GM18861 (cell line): Measurements from ENCODE around the gene PPP1R12C.
"Not testable (repeated sequence)": the region's sequence is repeated elsewhere in the genome, so short reads cannot be mapped to it uniquely, and the experiment has no call there.

Experiments
- ATAC-seq: cut with Tn5 transposase; IDR thresholded peaks from one replicate; pipeline ENCODE4 v1.9.1; 2021; ENCODE audit not compliant: unreplicated experiment

Gene PPP1R12C

GRCh38 chr19:55076321-55076720, 41.1 kb downstream of the PPP1R12C start:
- ATAC-seq = no peak

DNA sequence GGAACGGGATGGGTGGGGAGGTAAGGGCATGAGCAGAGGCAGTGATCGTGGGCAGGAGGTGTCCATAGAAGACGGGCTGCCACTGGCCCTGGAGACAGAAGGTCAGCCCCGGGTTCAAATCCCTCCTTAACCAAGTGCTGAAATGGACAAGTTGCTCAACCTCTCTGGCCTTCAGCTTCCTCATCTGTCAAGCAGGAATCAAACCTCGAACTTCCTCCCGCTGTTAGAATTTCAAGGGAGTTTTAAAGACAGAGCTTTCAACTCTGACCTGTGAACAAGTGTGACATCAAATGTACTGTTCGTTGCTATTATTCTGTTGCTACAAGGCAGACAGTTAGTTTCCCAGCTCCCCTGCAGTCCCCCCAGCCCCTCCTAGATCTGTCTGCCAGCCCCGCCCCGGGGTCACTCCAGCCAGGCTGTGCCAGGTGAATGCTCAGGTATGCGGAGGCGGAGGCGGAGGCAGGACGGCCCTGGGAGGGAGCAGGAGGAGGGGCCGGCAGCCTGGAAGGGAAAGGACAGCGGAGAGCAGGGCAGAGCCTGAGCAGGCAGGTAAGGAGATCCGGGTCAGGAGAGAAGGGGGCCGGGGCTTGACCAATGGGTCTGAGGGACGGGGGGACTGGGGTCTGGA, 42.0 kb downstream of the PPP1R12C start, which contains the start of gene EPS8L1:
Gene EPS8L1 (plus strand): TSS at position 499 of the 628 bp plus-strand sequence. CDS start 576 bp downstream, outside the sequence.
- no peak for ATAC-seq

DNA sequence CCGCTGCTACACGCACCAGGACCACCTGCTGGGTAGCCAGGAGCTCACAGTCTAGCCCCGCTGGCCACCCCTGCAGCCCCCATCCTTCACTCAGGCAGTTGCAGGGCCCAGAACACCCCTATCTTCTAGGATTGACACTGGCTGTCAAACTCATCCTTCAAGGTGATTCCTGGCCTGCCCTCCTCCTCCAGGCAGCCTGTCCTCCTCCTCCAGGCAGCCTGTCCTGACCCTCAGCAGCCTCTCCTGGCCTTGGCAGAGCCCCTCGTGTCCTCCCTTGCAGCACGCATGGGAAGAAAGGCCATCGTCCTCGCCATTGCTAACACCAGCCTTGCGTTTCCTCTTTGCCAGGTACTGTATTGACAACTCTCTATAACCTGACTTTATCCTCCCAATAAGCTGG, 45.5 kb downstream of the PPP1R12C start:
- no peak for ATAC-seq

- no peak for ATAC-seq
Measured at GRCh38 chr19:55071129-55071502, 46.3 kb downstream of the PPP1R12C start.

- ATAC-seq = no peak
Measured at GRCh38 chr19:55070466-55071128, 46.8 kb downstream of the PPP1R12C start.

DNA sequence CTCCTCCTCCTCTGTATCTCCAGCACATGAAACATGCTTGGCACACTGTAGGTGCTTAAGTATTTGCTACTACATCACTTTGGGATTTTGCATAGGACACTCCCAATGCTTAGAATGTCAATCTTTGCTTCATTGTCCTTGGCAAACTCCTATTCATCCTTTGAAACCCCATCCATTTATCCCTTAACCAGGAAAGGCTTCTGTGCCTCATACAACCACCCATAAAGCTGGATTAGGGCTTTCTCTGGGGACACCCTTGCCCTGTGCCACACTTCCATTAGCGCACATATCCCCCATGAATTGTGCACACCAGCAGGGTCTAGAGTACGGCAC, 47.6 kb downstream of the PPP1R12C start:
- no peak for ATAC-seq

DNA sequence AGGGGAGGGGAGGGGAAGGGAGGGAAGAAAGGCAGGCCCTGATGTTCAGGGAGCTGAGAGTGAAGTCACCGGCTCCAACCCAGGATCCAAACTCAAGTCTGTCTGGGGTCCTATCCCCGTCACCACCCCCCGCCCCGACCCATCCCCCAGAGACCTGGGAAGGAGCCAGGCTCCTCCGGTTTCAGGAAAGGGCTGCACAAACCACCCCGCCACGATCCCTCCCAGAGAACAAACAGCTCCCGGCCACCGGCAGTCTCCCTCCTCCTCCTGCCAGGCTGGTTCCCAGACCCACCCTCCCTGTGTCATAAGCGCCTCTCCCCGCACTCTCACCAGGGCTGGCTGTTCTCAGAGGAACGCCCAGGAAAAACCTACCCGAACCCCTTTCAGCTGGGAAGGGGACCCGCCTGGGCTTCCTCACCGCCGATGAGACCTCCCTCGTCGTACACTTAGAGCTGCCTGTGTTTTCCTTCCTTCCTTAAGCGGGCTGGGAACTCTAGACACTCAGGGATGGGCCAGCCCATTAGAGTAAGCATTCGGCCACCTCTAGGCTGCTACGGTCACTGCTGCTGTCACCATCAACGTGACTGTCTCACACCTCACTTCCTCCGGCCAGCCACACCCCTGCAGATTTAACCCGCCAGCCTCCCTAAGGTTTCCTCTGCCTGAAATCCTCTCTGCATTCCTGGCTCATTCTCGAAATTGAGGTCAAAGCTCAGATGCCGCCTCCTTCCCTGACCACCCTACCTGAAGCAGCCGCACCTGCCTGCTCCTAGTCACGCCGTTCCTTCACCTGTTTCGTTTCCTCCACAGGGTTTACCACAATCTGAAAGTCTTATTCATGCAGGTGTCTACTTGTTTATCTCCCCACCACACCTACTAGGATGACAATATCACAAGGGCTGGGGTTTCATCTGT, 48.2 kb downstream of the PPP1R12C start:
- ATAC-seq = no peak

DNA sequence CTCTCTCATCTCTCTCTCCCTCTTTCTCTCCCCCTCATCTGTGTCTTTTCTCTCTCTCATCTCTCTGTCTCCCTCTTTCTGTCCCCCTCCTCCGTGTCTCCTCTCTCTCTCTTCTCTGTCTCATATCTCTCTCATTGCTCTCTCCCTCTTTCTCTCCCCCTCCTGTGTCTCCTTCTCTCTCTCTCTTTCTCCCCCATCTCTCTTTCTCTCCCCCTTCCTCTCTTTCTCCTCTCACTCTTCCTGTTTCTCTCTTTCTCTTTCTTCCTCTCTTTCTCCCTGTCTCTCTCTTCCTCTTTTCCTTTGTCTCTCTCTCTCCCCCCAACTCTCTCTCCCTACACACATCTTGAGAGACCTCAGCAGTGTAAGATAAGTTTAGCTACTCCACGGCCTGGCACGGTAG, 49.6 kb downstream of the PPP1R12C start:
- ATAC-seq = no peak

DNA sequence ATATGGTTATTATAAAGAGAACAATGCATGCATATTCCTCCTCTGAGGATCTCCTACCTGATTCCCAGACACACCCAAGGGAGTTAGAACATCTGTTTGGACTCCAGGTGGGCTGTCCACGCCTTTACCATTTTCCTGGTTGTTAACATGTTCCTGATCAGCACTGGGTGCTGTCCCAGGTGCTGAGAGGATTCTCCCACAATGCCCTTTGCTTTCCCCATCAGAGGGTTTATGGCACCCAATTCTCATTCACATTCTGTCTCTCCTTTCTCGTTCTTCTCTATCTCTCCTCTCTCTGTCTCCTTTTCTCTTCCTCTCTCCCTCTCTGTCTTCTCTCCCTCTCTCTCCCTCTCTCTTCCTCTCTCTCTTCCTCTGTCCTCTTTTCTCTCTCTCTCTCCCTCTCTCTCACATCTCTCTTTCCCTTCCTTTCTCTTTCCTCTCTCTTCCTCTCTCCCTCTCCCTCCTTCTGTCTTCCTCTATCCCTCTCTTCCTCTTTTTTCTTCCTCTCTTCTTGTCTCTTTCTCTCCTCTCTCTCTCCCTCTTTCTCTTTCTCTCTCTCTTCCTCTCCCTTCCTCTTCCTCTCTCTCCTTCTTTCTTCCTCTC, 51.2 kb downstream of the PPP1R12C start:
- no peak for ATAC-seq

- ATAC-seq = not testable (repeated sequence)
Measured at GRCh38 chr19:55065516-55065915, 51.9 kb downstream of the PPP1R12C start.

GRCh38 chr19:55063492-55063843, 54.0 kb downstream of the PPP1R12C start:
- no peak for ATAC-seq

GRCh38 chr19:55062735-55063491, 54.5 kb downstream of the PPP1R12C start, which contains the start of gene RDH13:
RDH13 (minus strand) TSS chr19:55063148; CDS start chr19:55063032, 116 bp downstream.
- peak; percentile 75 for ATAC-seq

DNA sequence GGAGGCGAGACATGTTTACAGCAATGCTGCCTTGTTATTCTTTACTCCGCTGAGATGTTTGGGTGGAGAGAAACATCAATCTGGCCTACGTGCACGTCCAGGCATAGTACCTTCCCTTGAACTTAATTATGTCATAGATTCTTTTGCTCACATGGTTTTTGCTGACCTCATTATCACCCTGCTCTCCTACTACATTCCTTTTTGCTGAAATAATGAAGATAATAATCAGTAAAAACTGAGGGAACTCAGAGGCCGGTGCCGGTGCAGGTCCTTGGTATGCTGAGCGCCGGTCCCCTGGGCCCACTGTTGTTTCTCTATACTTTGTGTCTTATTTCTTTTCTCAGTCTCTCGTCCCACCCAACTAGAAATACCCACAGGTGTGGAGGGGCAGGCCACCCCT, 57.1 kb downstream of the PPP1R12C start:
- not testable (repeated sequence) for ATAC-seq

GRCh38 chr19:55058781-55059610, 58.4 kb downstream of the PPP1R12C start:
- no peak for ATAC-seq

DNA sequence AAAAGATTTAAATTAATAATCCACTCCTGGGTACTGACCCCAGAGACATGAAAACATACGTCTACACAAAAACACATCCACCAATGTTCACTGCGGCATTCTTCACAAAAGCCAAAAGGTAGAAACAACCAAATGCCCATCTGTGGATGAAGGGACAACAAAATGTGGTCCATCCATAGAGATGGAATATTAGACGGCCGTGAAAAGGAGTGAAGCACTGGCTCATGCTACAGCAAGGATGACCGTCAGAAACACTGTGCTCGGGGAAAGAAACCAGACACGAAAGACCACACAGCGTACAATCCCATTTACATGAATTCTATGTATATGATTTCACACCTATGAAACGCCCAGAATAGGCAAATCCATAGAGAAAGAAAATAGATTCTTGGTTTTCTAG, 60.6 kb downstream of the PPP1R12C start:
- no peak for ATAC-seq

- ATAC-seq = no peak
Measured at GRCh38 chr19:55053735-55054134, 63.7 kb downstream of the PPP1R12C start.

DNA sequence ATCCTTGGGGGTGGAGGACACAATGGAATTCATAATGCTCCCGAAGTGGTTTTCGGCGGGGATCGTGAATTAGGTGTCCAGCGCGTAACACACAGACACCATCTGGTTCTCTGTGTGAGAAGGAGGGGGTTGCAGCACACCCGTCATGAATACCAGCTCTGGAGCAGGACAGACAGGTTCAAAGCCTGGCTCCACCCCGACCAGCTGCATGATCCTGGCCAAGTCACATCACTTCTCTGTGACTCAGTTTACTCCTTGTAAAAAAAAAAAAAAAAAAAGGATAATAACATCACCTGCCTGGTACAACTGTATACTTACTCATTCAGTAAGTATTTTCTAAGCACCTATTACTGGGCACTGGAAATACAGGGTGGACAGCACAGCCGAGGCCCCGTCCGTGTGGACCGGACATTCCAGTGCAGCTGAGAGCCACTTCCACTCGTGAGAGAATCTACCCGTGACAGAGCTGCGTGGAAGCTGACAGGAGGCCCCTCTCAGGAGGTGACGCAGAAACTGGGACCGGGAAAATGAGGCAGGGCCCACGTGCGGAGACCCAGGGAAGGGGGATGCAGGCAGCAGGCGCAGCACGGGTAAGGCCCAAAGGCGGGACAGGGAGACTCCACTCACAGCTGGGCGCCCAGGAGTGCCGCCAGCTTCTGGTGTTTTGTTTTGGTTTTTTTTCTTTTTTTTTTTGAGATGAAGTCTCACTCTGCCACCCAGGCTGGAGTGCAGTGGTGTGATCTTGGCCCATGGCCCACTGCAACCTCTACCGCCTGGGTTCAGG, 66.5 kb downstream of the PPP1R12C start:
- no peak for ATAC-seq

GRCh38 chr19:55048446-55048845, 69.0 kb downstream of the PPP1R12C start:
- ATAC-seq = no peak

DNA sequence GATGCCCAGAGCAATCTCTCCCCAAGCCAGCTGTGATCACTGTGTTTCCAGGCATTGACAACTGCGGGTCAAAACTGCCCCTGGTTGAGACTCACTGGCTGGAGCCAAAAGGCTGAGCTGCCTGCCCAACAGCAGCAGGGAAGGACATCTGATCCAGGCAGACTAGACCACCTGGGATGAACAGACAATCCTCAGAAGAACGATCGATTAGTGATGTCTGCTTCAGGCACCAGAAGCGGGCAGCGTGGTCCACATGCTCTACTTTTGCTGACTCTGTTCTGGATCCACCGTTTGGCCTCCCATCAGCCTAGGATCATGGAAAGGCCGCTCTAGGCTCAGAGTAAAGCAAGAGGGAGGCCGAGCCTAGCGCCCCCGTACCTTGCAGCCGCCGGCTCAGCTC, 69.5 kb downstream of the PPP1R12C start:
- ATAC-seq = no peak
